NCI-H345 treated with DMSO at 0.1 percent for 48 hours (cell line): Measurements from ENCODE around the gene ZCCHC17.

Experiments
- DNase-seq: peaks from one replicate; lab custom pipeline; 2025; ENCODE audit not compliant: unreplicated experiment; lab: John Stamatoyannopoulos, UW

The ZCCHC17 gene

DNA sequence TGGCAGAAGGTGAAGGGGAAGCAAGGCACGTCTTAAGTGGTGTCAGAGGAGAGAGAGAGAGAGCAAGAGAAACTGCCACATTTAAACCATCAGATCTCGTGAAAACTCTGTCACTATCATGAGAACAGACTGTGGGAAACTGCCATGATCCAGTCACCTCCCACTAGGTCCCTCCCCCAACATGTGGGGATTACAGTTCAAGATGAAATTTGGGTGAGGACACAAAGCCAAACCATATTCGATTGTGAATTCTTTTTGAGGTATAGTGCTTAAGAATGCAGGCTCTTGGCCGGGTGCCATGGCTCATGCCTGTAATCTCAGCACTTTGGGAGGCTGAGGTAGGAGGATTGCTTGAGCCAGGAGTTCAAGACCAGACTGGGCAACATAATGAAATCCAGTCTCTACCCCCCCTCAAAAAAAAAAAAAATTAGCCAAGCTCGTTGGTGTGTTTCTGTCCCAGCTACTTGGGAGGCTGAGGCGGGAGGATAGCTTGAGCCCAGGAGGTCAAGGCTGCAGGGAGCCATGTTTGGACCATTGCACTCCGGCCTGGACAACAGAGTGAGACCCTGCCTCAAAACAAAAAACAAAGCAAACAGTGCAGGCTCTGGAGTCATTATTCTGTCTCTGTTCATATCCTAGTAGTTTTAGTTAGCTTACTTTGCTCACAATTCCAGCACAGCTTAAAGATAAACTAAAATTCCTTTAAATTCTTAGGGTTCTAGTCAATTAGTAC lies 6.0 kb downstream of the ZCCHC17 start:
- no peak for DNase-seq

GRCh38 chr1:31306278-31306677 lies 9.4 kb downstream of the ZCCHC17 start:
- no peak for DNase-seq

GRCh38 chr1:31308036-31308435 lies 11.2 kb downstream of the ZCCHC17 start:
- DNase-seq: no peak

DNA sequence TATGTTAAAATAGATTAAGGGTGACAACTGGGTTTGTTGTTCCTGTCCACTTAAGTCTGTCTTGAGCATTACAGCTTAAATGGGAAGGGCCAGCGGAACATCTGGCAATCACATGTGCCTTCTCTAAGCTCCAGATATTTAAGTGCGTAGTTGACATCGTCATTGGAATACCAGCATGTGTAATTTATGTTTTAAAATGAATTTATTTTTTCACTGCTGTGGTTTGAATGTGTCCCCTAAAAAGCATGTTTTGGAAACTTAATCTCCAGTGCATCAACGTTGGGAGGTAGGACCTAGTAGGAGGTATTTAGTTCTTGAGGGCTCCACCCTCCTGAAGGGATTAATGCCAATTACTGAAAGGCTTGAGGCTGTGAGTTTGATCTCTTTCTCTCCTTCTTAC lies 13.4 kb downstream of the ZCCHC17 start:
- DNase-seq: no peak

DNA sequence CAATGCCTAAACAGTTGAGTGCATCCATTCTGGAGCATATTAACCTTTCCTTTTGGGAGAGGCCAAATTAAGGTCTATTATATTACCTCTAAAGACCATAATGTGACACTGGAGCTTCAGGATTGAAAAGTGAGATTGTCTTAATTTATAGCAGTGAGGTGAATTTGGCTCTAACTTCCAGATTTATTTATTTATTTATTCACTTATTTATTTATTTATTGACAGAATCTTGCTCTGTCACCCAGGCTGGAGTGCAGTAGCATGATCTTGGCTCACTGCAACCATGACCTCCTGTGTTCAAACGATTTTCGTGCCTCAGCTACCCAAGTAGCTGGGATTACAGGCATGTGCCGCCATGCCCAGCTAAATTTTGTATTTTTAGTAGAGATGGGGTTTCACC lies 19.1 kb downstream of the ZCCHC17 start:
- no peak for DNase-seq

GRCh38 chr1:31318146-31318545 lies 21.3 kb downstream of the ZCCHC17 start:
- no peak for DNase-seq

GRCh38 chr1:31324093-31324492 lies 27.3 kb downstream of the ZCCHC17 start:
- no peak for DNase-seq

GRCh38 chr1:31324992-31325391 lies 28.2 kb downstream of the ZCCHC17 start:
- DNase-seq: no peak

GRCh38 chr1:31326461-31326860 lies 29.6 kb downstream of the ZCCHC17 start:
- no peak for DNase-seq

GRCh38 chr1:31327381-31327780 lies 30.5 kb downstream of the ZCCHC17 start:
- DNase-seq: no peak

DNA sequence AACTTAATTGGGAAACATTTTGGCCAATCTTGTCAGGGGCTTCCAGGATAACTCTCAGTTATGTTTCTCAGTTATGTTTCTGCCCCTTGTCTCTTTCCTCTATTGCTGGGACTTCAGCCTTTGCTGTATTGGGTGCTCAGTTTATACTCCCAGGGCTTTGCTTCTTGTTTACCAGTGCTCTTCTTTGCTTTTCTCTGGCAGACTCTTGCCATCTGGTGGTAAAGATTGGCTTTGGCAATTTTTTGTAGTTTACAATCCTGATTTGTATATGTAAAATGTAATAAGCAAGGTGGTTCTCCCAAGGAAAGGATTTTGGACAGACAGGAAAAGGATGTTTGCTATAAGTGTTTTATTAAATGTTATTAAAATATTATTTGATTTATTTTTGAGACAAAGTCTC lies 38.2 kb downstream of the ZCCHC17 start:
- DNase-seq: no peak

DNA sequence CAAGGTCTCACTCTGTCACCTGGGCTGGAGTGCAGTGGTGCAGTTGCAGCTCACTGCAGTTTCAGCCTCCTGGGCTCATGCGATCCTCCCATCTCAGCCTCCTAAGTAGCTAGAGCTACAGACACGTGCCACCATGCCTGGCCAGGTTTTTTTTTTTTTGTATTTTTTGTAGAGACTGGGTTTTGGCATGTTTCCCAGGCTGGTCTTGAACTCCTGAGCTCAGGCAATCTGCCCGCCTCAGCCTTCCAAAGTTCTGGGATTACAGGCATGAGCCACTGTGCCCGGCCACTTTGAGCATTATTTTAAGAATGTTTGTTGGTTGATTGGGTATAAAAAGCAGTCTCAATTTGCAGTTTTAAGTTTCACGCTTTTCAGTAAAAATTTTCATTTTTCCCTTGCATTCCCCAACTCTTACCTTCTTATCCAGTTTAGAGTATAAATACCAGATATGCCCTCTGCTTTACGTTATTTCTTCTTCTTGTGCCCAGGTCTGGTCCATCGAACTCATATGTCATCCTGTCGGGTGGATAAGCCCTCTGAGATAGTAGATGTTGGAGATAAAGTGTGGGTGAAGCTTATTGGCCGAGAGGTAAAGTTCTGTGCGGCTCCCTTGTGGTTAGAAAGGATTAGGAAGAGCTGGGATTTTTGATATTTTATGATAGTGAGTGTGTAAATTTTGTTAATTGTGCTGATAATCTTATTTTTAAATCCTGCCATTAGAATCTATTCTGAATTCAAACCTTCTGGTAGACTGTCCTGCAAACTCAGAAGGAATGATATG lies 40.0 kb downstream of the ZCCHC17 start:
- DNase-seq: no peak

DNA sequence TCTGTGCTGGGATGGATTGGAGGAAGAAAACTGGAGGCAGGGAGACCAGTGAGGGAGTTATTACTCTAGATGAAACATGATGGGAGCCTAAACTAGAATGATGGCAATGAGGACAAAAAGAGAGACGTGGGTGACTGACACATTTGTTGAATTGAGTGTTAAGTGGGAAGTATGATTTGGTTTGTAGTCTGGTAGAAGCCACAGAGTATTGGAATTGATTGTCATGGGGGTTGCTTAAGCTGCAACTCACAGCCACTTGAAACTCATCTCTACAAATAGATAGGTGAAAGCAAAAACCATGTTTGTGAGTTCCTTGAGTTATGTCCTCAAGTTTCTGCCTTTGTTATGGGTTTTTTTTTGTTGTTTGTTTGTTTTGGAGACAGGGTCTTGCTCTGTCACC lies 47.7 kb downstream of the ZCCHC17 start:
- no peak for DNase-seq

- DNase-seq: no peak
These were observed 48.8 kb downstream of the ZCCHC17 start for GRCh38 chr1:31345635-31346034.

- no peak for DNase-seq
These were observed 50.0 kb downstream of the ZCCHC17 start for GRCh38 chr1:31346785-31347184.

DNA sequence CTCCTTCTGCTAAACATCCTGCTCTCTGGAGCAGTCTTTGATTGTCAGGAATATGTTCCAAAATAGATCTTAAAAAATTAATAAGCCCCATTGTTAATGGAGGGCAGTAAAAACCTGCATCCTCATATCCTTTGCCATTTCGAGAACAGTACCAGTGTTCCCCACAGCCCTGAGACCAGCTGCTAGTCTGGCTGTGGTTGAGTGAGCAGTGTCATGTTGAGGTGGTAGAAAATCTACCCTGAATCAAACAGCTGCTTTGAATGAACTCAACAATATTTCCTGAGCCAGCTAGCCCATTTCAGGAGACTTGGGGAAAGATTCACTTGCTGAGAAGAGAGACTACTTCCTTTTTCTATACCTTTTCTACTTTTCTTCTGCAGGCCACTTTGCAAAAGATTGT lies 51.6 kb downstream of the ZCCHC17 start:
- no peak for DNase-seq

- DNase-seq: no peak
These were observed 57.5 kb downstream of the ZCCHC17 start for GRCh38 chr1:31354283-31354682.

DNA sequence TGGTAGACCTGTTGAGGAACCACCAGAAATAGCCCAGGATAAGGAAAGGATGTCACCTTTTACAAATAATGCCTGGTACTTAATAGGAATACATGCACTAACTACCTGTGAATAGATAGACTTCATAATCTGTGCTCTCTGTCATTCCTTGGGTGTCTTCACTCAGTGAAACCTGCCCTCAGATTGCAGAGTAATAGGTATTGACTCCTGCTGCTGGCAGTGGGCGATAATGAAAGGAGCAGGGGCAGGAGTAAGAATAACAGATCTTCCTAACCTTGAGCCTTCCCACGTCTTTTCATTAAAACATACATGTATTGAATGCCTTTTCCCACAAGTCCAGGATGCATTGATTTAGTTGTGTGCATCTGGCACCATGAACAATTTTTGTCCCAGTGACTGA lies 59.6 kb downstream of the ZCCHC17 start:
- DNase-seq: no peak

- no peak for DNase-seq
These were observed 64.8 kb downstream of the ZCCHC17 start for GRCh38 chr1:31361607-31362006.

DNA sequence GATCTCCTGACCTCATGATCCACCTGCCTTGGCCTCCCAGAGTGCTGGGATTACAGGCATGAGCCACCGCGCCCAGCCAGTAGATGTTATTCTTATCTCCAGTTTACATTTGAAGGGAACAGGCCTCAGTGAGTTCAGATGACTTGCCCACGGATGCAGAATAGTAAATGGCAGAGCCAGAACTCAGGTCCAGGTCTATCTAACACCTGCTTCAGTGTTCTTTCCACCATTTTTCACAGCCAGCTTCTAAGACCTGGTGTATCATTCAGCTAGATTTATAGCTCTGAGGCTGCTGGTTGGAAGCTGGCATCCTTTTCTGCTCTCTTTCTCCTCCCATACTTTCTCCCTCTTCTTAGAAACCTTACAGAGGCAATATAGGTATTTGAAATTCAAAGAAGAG lies 65.2 kb downstream of the ZCCHC17 start:
- no peak for DNase-seq

GRCh38 chr1:31364561-31365250 lies 67.9 kb downstream of the ZCCHC17 start:
- no peak for DNase-seq

DNA sequence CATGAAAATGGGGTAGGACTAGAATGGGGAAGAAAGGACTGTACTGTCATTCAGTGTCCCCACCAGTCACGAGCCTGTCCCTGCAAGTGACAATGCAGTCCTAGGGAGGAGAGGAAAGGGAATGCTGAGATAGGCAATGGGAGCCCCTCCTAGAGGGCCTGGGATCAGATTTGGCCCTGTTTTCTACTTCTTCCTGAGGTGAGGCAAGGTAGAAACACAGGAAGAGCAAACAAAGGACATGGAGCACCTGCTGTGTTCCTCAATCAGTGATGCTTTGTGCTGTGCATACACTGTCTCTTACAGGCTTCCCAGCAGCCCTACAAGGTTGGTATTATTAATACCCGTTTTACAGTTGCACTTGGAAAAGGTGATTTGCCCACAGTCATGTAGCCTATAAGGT lies 70.0 kb downstream of the ZCCHC17 start:
- DNase-seq: no peak
